GM19035 (cell line): Measurements from ENCODE around the gene ADGRB3.
"Not testable (repeated sequence)": the region's sequence is repeated elsewhere in the genome, so short reads cannot be mapped to it uniquely, and the experiment has no call there.

Experiments used
- ATAC-seq: cut with Tn5 transposase; IDR thresholded peaks from one replicate; pipeline ENCODE4 v1.9.1; 2021; ENCODE audit not compliant: unreplicated experiment

The ADGRB3 gene

GRCh38 chr6:68778356-68779020 lies 143.4 kb downstream of the ADGRB3 start:
- no peak for ATAC-seq

- ATAC-seq, result no peak
These were observed 144.3 kb downstream of the ADGRB3 start for GRCh38 chr6:68779366-68779765.

GRCh38 chr6:68790128-68790527 lies 155.0 kb downstream of the ADGRB3 start:
- not testable (repeated sequence) for ATAC-seq

GRCh38 chr6:68814976-68815375 lies 179.9 kb downstream of the ADGRB3 start:
- ATAC-seq, result not testable (repeated sequence)

- no peak for ATAC-seq
These were observed 191.4 kb downstream of the ADGRB3 start for GRCh38 chr6:68826501-68826900.

- ATAC-seq, result no peak
These were observed 199.5 kb downstream of the ADGRB3 start for GRCh38 chr6:68834551-68834950.

GRCh38 chr6:68838571-68838970 lies 203.5 kb downstream of the ADGRB3 start:
- ATAC-seq, result no peak

GRCh38 chr6:68852791-68853190 lies 217.7 kb downstream of the ADGRB3 start:
- no peak for ATAC-seq

GRCh38 chr6:68859233-68859632 lies 224.2 kb downstream of the ADGRB3 start:
- no peak for ATAC-seq

- no peak for ATAC-seq
These were observed 233.6 kb downstream of the ADGRB3 start for GRCh38 chr6:68868646-68869045.

- no peak for ATAC-seq
These were observed 238.2 kb downstream of the ADGRB3 start for GRCh38 chr6:68873236-68873635.

GRCh38 chr6:68874747-68875146 lies 239.7 kb downstream of the ADGRB3 start:
- no peak for ATAC-seq

- ATAC-seq, result no peak
These were observed 240.3 kb downstream of the ADGRB3 start for GRCh38 chr6:68875403-68875802.

GRCh38 chr6:68876792-68877493 lies 241.9 kb downstream of the ADGRB3 start:
- ATAC-seq, result peak; percentile 78

- ATAC-seq, result no peak
These were observed 245.2 kb downstream of the ADGRB3 start for GRCh38 chr6:68880050-68880813.

GRCh38 chr6:68883325-68883724 lies 248.2 kb downstream of the ADGRB3 start:
- not testable (repeated sequence) for ATAC-seq

GRCh38 chr6:68891419-68891818 lies 256.3 kb downstream of the ADGRB3 start:
- no peak for ATAC-seq

- ATAC-seq, result no peak
These were observed 257.4 kb downstream of the ADGRB3 start for GRCh38 chr6:68892452-68892851.

GRCh38 chr6:68895929-68896328 lies 260.8 kb downstream of the ADGRB3 start:
- no peak for ATAC-seq

GRCh38 chr6:68901044-68901443 lies 266.0 kb downstream of the ADGRB3 start:
- no peak for ATAC-seq

- ATAC-seq, result no peak
These were observed 276.3 kb downstream of the ADGRB3 start for GRCh38 chr6:68911334-68911733.

- no peak for ATAC-seq
These were observed 276.7 kb downstream of the ADGRB3 start for GRCh38 chr6:68911811-68912210.
